Epithelial cell of proximal tubule (primary cell): Measurements from ENCODE around the gene COL24A1. TPM values are rescaled to one million over a fixed set of nuclear protein-coding genes. Genes with fewer than 3 reads are reported as not detected.
A peak's percentile ranks its signal among the peaks of the same experiment; 100 is the strongest.
"Not testable (repeated sequence)": the region's sequence is repeated elsewhere in the genome, so short reads cannot be mapped to it uniquely, and the experiment has no call there.

Experiments used
- DNase-seq: peaks from one replicate; pipeline ENCODE4 v3.0.0-alpha.2; 2011; ENCODE audit warnings: low read depth
- H3K4me3 ChIP-seq: 2 replicates; pipeline ENCODE4 v1.5.1; 2011; ENCODE audit warnings: low read depth, mild to moderate bottlenecking, low read length
- total RNA-seq: library from RNA; depleted of rRNA; stranded (reverse); fragments of >200 nt; gene quantifications from 2 replicates; pipeline ENCODE4 v1.2.3, GENCODE V29; 2015
- TF ChIP-seq, protein P1 (sequence below): conservative IDR thresholded peaks from 2 replicates; pipeline ENCODE4 v1.5.1; 2012; ENCODE audit warnings: low read depth, mild to moderate bottlenecking, low read length

COL24A1 gene
- total RNA-seq, 1 donor from 2014 or later, result 0.06 TPM

DNA sequence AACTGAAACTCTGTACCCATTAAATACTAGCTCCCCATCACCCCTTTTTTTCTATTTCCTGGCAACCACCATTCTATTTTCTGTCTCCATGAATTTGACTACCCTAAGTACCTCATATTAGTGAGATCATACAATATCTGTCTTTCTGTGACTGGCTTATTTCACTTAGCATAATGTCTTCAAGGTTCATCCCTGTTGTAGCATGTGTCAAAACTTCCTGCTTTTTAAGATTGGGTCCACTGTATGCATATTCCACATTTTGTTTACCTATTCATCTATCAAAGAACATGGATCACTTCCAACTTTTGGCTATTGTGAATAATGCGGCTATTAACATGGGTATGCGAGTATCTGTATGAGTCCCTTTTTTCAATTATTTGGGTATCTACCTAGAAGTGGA lies 266.7 kb downstream of the COL24A1 start:
- H3K4me3 ChIP-seq, result no peak overlapping the region
- DNase-seq, result no peak
- TF ChIP-seq, protein P1, sequence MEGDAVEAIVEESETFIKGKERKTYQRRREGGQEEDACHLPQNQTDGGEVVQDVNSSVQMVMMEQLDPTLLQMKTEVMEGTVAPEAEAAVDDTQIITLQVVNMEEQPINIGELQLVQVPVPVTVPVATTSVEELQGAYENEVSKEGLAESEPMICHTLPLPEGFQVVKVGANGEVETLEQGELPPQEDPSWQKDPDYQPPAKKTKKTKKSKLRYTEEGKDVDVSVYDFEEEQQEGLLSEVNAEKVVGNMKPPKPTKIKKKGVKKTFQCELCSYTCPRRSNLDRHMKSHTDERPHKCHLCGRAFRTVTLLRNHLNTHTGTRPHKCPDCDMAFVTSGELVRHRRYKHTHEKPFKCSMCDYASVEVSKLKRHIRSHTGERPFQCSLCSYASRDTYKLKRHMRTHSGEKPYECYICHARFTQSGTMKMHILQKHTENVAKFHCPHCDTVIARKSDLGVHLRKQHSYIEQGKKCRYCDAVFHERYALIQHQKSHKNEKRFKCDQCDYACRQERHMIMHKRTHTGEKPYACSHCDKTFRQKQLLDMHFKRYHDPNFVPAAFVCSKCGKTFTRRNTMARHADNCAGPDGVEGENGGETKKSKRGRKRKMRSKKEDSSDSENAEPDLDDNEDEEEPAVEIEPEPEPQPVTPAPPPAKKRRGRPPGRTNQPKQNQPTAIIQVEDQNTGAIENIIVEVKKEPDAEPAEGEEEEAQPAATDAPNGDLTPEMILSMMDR, result no peak

- H3K4me3 ChIP-seq, result no peak overlapping the region
- no peak for DNase-seq
- TF ChIP-seq, protein P1, result no peak
These were observed 267.7 kb downstream of the COL24A1 start for GRCh38 chr1:85888921-85889320.

DNA sequence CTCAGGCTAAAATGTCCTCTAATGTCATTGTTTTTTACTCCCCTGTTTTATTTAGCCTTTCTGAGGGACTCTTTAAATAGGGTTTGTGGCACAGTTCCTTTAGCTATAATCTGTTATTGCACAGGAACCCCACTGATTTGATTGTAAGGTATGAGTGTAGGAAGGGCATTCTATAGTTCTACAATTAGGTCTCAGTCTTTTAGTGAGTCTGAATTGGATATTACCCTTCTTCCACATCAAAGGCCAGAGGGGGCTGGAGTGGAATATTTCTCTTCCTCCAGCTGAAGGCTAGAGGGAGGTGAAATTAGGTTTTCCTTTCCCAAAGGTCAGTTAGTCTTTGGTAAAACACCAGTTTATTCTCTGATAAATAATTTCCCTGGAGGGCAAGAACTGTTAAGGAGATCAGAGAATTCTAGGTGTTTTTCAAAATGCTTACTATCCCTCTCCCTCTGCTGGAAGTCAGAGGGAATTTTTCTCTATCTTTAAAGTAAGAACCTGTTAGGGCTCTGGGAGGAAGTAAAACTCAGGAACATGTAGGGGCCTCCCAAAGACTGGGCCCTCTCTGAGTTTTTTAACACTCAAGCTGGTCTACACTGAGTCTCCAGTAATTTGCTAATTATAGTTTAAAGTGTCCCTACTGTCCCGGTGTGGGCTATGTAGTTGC lies 272.1 kb downstream of the COL24A1 start:
- no peak for DNase-seq
- no peak overlapping the region for H3K4me3 ChIP-seq
- TF ChIP-seq, protein P1, result peak; percentile 67

GRCh38 chr1:85867189-85867588 lies 289.4 kb downstream of the COL24A1 start:
- no peak overlapping the region for H3K4me3 ChIP-seq
- no peak for DNase-seq
- TF ChIP-seq, protein P1, result no peak

DNA sequence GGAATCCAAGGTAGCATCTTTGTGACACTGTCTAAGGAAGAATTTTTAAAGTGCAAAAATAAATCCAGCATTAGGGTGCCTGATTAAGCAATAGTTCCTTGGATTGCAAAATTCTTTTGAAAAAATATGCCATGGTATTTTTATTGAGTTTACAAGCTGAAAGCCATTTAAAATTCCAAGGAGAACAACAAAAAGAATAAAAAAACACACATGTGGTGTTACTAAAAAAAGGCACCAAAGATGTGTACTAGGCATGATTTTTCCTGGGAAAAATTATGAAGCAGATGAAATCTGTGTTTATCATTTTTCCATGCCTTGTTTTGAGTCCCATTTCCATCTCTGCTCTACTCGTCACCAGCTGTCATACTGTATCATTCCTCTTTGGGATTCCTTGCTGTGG lies 291.4 kb downstream of the COL24A1 start:
- no peak for DNase-seq
- TF ChIP-seq, protein P1, result no peak
- no peak overlapping the region for H3K4me3 ChIP-seq

- TF ChIP-seq, protein P1, result no peak
- no peak overlapping the region for H3K4me3 ChIP-seq
- DNase-seq, result no peak
These were observed 291.8 kb downstream of the COL24A1 start for GRCh38 chr1:85864727-85865126.

GRCh38 chr1:85863639-85864038 lies 292.9 kb downstream of the COL24A1 start:
- not testable (repeated sequence) for DNase-seq, H3K4me3 ChIP-seq
